ENCODE results near the gene LUZP2.

DNA sequence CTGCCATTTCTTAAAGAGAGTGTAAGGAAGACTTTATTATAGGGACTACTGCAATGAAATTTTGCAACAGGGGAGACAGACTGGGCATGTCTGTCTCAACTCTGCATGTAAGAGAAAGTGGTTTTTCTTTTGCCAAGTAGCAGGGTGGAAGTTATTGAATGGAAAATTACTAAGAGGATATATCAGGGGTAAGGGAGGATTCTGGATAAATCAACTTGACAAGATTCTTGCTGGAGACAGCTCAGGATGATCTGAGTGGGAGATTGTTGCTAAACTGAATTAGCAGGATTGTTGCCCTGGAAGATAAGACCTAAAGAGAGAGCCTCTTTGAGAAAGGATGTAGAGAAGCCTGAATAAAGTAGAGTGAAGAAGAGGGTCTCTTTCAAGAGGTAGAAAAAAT lies 145.8 kb downstream of the LUZP2 start:
- TF ChIP-seq, protein P1, sequence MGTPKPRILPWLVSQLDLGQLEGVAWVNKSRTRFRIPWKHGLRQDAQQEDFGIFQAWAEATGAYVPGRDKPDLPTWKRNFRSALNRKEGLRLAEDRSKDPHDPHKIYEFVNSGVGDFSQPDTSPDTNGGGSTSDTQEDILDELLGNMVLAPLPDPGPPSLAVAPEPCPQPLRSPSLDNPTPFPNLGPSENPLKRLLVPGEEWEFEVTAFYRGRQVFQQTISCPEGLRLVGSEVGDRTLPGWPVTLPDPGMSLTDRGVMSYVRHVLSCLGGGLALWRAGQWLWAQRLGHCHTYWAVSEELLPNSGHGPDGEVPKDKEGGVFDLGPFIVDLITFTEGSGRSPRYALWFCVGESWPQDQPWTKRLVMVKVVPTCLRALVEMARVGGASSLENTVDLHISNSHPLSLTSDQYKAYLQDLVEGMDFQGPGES (IDR thresholded peaks at IDR 0.05; ENCODE audit: low read depth, low read length), result no peak
- no peak for TF ChIP-seq CHD2 (IDR thresholded peaks at IDR 0.05; ENCODE audit: low read length, partially characterized antibody)

Data from SK-N-SH (cell line).